ENCODE measurements around the gene RBM7. TPM values are rescaled to one million over a fixed set of nuclear protein-coding genes. Genes with fewer than 3 reads are reported as not detected.

Gene RBM7
- total and polyA plus RNA-seq, 2 of the 8 experiments (the other 6 are each of a cell fraction or from before 2014, with no cell fraction given), result 18.0 to 45.7 TPM

DNA sequence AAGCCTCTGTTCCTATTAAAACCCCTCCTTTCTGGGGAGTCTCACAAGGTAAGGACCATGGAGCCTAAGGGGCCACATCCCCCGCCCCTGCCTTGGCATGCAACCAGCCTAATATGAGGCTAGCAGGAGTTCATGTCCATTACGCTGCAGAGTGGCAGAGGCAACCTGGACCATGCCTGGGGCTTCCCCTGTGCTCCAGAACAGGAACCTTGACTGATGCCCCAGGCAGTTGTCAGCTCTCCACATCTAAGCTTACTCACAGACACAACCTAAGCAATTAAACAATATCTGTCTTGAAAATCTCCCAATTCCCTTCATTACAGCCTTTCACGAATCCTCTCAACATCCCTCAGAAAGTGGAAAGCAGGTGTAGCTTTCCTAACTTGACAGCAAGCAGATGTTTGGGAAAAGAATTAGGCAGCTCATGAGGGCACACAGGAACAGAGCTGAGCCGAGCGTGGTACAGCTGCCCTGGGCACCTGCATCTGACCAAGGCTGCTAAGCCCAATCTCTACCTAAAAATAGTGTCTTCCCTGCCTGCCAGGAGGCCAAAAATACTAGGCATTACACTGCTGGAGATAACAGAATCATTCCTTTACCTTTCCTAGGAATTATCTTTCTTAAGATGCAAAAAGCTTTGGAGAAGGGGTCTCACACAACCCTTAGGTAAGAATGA lies 20.9 kb upstream of the RBM7 start:
- Histone ChIP-seq H3K14ac (ENCODE audit: insufficient read length) (no peak overlapping the region), H4K8ac (ENCODE audit: extremely low read depth, insufficient read depth, low read length) (no peak overlapping the region), H3K79me1 (ENCODE audit: low read depth, low read length) (no peaks in the 10 kb centered on the region), H3K9ac (replicated peaks in 1 of 4; ENCODE audit: extremely low read depth in 1 of 4, low read depth in 3 of 4, low read length in 3 of 4) (no peak overlapping the region), H2BK120ac (replicated peaks; ENCODE audit: low read depth, low read length) (no peak overlapping the region), H3K79me2 (ENCODE audit: control insufficient read depth in 1 of 2, insufficient read depth in 2 of 2, low read length in 2 of 2) (no peaks in the 10 kb centered on the region), H3K4me3 (ENCODE audit: extremely low read depth in 1 of 4, insufficient read depth in 2 of 4, low read depth in 3 of 4, low read length in 4 of 4) (no peak overlapping the region), H3K4ac (replicated peaks; ENCODE audit: insufficient read length, low read depth, low read length) (no peak overlapping the region), H4K5ac (ENCODE audit: insufficient read length, low read depth, low read length) (no peak overlapping the region), H3K23me2 (ENCODE audit: low read depth, low read length) (no peaks in the 10 kb centered on the region; the same call in 1 of the 2 replicates), H2AK5ac (ENCODE audit: low read depth, low read length) (no peak overlapping the region), H2AFZ (ENCODE audit: low read length) (no peak overlapping the region), H2BK20ac (ENCODE audit: low read length) (no peak overlapping the region), H3K4me2 (ENCODE audit: insufficient read depth in 1 of 2, low read depth in 2 of 2, low read length in 2 of 2) (no peak overlapping the region), H3K18ac (ENCODE audit: extremely low read depth, low read length) (no peak overlapping the region), H3K4me1 (replicated peaks in 1 of 4; ENCODE audit: control insufficient read depth in 3 of 4, insufficient read depth in 4 of 4, low read length in 3 of 4) (peaks cover 1 to 7% (median 5%) of the 10 kb centered on the region in 4 experiments; a peak in 5 of 7 replicates), H3K27ac (ENCODE audit: low read depth, low read length) (no peak overlapping the region), H2BK12ac (ENCODE audit: low read depth, low read length) (no peak overlapping the region), H4K20me1 (replicated peaks in 1 of 2; ENCODE audit: control insufficient read depth in 1 of 2, insufficient read depth in 2 of 2, low read length in 2 of 2) (no peaks in the 10 kb centered on the region), H3K36me3 (ENCODE audit: control insufficient read depth in 2 of 4, insufficient read depth in 4 of 4, low read length in 3 of 4) (no peaks in the 10 kb centered on the region), H3K27me3 (replicated peaks in 1 of 4; ENCODE audit: control insufficient read depth in 3 of 4, extremely low read depth in 1 of 4, insufficient read depth in 3 of 4, low read length in 3 of 4) (no peaks in the 10 kb centered on the region), H3K23ac (ENCODE audit: insufficient read length) (no peak overlapping the region), H2BK15ac (ENCODE audit: low read length) (no peak overlapping the region), H3K9me3 (ENCODE audit: insufficient read depth in 2 of 2, low read depth in 1 of 2, low read length in 1 of 2) (no peaks in the 10 kb centered on the region), H3K56ac (replicated peaks; ENCODE audit: insufficient read length, low read depth, low read length) (no peak overlapping the region), H4K91ac (replicated peaks; ENCODE audit: insufficient read length, low read length) (no peak overlapping the region), H2BK5ac (ENCODE audit: low read depth, low read length) (no peak overlapping the region)
- FAIRE-seq, result no peak
- ChIA-PET POLR2A (ENCODE audit: partially characterized antibody) (no interaction called here), CTCF (ENCODE audit: partially characterized antibody) (interaction anchor here (1.5 to 2.3 kb wide), 3 partner anchors 12 to 16 kb away, joined by 3 to 8 read pairs (median 7); no protein-coding TSS in a partner anchor)
- no peak for DNase-seq (ENCODE audit: low read depth in 1 of 2, low spot score in 2 of 2)
- WGBS, 2 experiments (ENCODE audit: extremely low coverage in 1 of 2, insufficient coverage in 1 of 2, insufficient read length in 1 of 2, insufficient replicate concordance in 2 of 2, low coverage in 1 of 2, low lambda C conversion rate in 2 of 2, missing lambda C conversion rate in 1 of 2), result 92% methylated on average over 5 of the region's 5 CpGs; no CpG with 5 or more reads in 1 of the 2 experiments
- TF ChIP-seq NRF1 (IDR thresholded peaks at IDR 0.05; ENCODE audit: low read depth, low read length) (no peak), JUND (IDR thresholded peaks at IDR 0.05; ENCODE audit: low read length) (no peak), KDM5A (IDR thresholded peaks at IDR 0.05; ENCODE audit: low read length) (no peak), FOSL1 (IDR thresholded peaks at IDR 0.05; ENCODE audit: insufficient read depth, low read depth, low read length) (no peak), SP4 (IDR thresholded peaks at IDR 0.05; ENCODE audit: low read length) (no peak), NANOG (IDR thresholded peaks at IDR 0.05; ENCODE audit: insufficient read depth, low read depth, low read length, poor library complexity, severe bottlenecking) (no peak), TAF1 (IDR thresholded peaks at IDR 0.05; ENCODE audit: low read depth, low read length) (no peak)
